SK-N-MC (cell line): ENCODE data around the gene HBB.

ENCODE experiments used
- DNase-seq: peaks from one replicate; pipeline ENCODE4 v3.0.0-alpha.2; 2011; ENCODE audit warnings: low read depth, low spot score
- H3K27ac ChIP-seq: fragments of 200-600 bp; sonication (generic); 2 replicates; pipeline ENCODE4 v1.5.1; 2016; ENCODE audit warnings: mixed run types
- H3K36me3 ChIP-seq: fragments of 200-600 bp; sonication (generic); 2 replicates; pipeline ENCODE4 v1.6.1; 2017; ENCODE audit warnings: antibody characterized with exemption, low read length, mixed read lengths; ENCODE audit not compliant: insufficient read depth
- H3K4me3 ChIP-seq: fragments of 200-600 bp; sonication (generic); 2 replicates; pipeline ENCODE4 v1.5.1; 2016
- H3K9ac ChIP-seq: fragments of 200-600 bp; sonication (generic); 2 replicates; pipeline ENCODE4 v1.8.0; 2017; ENCODE audit warnings: mixed run types, mixed read lengths; ENCODE audit not compliant: insufficient read length
- H3K9me3 ChIP-seq: fragments of 200-600 bp; sonication (generic); 2 replicates; pipeline ENCODE4 v1.6.1; 2017; ENCODE audit warnings: low read depth, mild to moderate bottlenecking, antibody characterized with exemption, low read length, moderate library complexity, mixed read lengths
- EZH2 ChIP-seq: fragments of 200-600 bp; sonication (generic); IDR thresholded peaks from one replicate; pipeline ENCODE4 v1.6.1; 2017; ENCODE audit warnings: antibody characterized with exemption
- FOXP2 ChIP-seq: optimal IDR thresholded peaks from 2 replicates; pipeline ENCODE3; 2011; ENCODE audit warnings: mild to moderate bottlenecking, moderate library complexity; ENCODE audit not compliant: insufficient read depth; ENCODE audit errors: extremely low read length, control extremely low read depth
- POLR2AphosphoS5 ChIP-seq: IDR thresholded peaks from 2 replicates; pipeline ENCODE4 v1.6.1; 2012; ENCODE audit warnings: mild to moderate bottlenecking, low read depth, low read length, borderline replicate concordance

Gene HBB

GRCh38 chr11:5232821-5233220 is 6.0 kb upstream of the HBB start:
- no peaks in the 10 kb centered on the region for H3K9me3 ChIP-seq
- TF ChIP-seq EZH2 (no peak), FOXP2 (no peak), POLR2AphosphoS5 (no peak)
- H3K36me3 ChIP-seq: no peaks in the 10 kb centered on the region
- no peak for DNase-seq
- H3K9ac ChIP-seq: no peak overlapping the region
- no peak overlapping the region for H3K27ac ChIP-seq
- no peak overlapping the region for H3K4me3 ChIP-seq

DNA sequence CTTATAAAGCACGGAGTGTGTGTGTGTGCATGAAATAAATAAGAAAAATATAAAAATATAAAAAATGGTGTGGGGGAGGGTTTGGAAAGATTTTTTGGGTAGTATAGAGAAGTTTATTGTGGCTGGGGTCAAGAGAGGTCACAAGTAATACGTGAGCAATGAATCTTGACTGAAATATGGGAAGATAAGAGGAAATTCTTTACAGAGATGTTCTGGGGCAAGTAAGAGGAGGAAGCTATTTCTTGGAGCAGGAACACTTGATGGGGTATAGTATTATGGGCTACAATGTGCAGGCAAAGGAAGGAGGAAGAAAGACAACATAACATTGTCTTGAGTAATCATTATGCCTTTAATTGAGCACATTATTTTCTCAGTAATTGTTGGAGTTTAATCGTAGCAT is 5.3 kb upstream of the HBB start:
- no peak for DNase-seq
- TF ChIP-seq FOXP2 (no peak), EZH2 (no peak), POLR2AphosphoS5 (no peak)
- Histone ChIP-seq H3K9ac (no peak overlapping the region), H3K4me3 (no peak overlapping the region), H3K36me3 (no peaks in the 10 kb centered on the region), H3K27ac (no peak overlapping the region), H3K9me3 (no peaks in the 10 kb centered on the region)

DNA sequence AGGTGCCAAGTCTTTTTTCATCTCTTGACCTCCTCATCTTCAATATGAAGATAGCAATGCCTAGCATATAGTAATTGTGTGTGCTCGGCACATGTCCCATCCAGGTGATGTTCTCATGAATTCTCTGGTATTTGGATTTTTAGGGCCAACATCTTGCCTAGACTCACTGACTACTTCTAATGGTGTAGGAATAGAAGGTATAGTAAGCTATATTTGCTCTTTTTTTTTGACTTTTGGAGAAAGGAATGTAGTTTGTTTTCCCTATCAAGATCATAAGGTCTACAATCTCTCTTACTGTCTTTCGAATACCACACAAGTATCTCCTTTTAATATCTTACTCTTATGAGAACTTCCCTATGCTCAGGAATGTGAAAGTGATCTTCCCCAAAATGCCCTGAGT is 4.2 kb upstream of the HBB start:
- no peak for DNase-seq
- TF ChIP-seq POLR2AphosphoS5: no peak
- no peak for TF ChIP-seq FOXP2
- TF ChIP-seq EZH2: no peak
- no peaks in the 10 kb centered on the region for H3K36me3 ChIP-seq

GRCh38 chr11:5230266-5230665 is 3.4 kb upstream of the HBB start:
- Histone ChIP-seq H3K27ac (no peak overlapping the region), H3K4me3 (no peak overlapping the region), H3K9ac (no peak overlapping the region)

More for the DNA sequence above, 4.2 kb upstream of the HBB start:
- no peak overlapping the region for H3K4me3 ChIP-seq
- H3K27ac ChIP-seq: no peak overlapping the region
- H3K9me3 ChIP-seq: no peaks in the 10 kb centered on the region
- no peak overlapping the region for H3K9ac ChIP-seq

GRCh38 chr11:5229796-5230195 is 2.9 kb upstream of the HBB start:
- DNase-seq: no peak
- Histone ChIP-seq H3K9ac (no peak overlapping the region), H3K9me3 (no peaks in the 10 kb centered on the region), H3K36me3 (no peaks in the 10 kb centered on the region), H3K27ac (no peak overlapping the region), H3K4me3 (no peak overlapping the region)
- no peak for TF ChIP-seq FOXP2
- TF ChIP-seq EZH2: no peak
- no peak for TF ChIP-seq POLR2AphosphoS5

More at GRCh38 chr11:5230266-5230665, 3.4 kb upstream of the HBB start:
- Histone ChIP-seq H3K9me3 (no peaks in the 10 kb centered on the region), H3K36me3 (no peaks in the 10 kb centered on the region)
- TF ChIP-seq POLR2AphosphoS5: no peak
- no peak for TF ChIP-seq EZH2
- TF ChIP-seq FOXP2: no peak
- no peak for DNase-seq

DNA sequence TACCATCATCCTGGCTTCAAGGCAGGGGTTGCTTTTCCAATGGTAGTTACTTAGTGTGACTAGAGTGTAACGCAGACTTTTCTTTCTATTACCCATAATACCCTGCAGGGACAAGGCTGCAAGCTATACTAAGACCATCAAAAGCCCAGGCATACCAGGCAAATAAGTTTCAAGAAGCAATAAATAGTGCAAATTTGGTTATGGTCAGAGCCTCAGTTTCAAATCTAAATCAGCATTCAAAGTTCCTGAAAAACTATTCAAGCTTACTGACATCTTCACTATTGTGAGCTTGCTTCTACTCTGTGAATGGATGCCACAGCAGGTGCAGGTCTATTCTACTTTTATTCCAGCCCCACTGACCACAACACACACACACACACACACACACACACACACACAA is 2.5 kb upstream of the HBB start:
- H3K9me3 ChIP-seq: no peaks in the 10 kb centered on the region
- TF ChIP-seq EZH2 (no peak), POLR2AphosphoS5 (no peak), FOXP2 (no peak)
- no peak overlapping the region for H3K4me3 ChIP-seq
- no peak overlapping the region for H3K27ac ChIP-seq
- DNase-seq: no peak
- no peak overlapping the region for H3K9ac ChIP-seq
- H3K36me3 ChIP-seq: no peaks in the 10 kb centered on the region

DNA sequence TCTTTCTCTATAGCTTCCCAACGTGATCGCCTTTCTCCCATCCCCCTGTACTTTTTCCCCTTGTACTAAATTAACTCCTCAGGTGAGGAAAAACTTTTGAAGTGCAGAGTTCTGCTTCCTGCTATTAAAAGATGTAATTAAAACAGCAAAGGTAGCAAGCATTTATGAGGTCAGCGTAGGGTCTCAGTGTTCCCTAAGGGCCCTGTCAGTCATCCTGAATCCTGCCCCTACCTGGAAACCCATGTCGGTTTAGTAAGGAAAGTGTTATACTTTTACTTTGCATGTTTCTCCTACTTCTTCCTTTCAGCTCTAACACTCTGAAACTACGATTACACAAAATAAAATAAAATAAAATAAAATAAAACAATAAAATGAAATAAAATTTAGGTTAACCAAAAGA is 1.3 kb upstream of the HBB start:
- no peak overlapping the region for H3K27ac ChIP-seq
- H3K9me3 ChIP-seq: no peaks in the 10 kb centered on the region
- TF ChIP-seq POLR2AphosphoS5 (no peak), FOXP2 (no peak), EZH2 (no peak)
- no peak overlapping the region for H3K9ac ChIP-seq
- H3K4me3 ChIP-seq: no peak overlapping the region
- DNase-seq: no peak
- no peaks in the 10 kb centered on the region for H3K36me3 ChIP-seq

GRCh38 chr11:5227681-5228080 is 810 bp upstream of the HBB start:
- no peak for DNase-seq
- H3K27ac ChIP-seq: no peak overlapping the region
- TF ChIP-seq EZH2 (no peak), FOXP2 (no peak), POLR2AphosphoS5 (no peak)
- H3K9ac ChIP-seq: no peak overlapping the region
- no peak overlapping the region for H3K4me3 ChIP-seq
- H3K36me3 ChIP-seq: no peaks in the 10 kb centered on the region
- no peaks in the 10 kb centered on the region for H3K9me3 ChIP-seq

DNA sequence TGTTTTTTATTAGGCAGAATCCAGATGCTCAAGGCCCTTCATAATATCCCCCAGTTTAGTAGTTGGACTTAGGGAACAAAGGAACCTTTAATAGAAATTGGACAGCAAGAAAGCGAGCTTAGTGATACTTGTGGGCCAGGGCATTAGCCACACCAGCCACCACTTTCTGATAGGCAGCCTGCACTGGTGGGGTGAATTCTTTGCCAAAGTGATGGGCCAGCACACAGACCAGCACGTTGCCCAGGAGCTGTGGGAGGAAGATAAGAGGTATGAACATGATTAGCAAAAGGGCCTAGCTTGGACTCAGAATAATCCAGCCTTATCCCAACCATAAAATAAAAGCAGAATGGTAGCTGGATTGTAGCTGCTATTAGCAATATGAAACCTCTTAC is 1.4 kb downstream of the HBB start:
- no peaks in the 10 kb centered on the region for H3K36me3 ChIP-seq
- no peak overlapping the region for H3K4me3 ChIP-seq
- no peak overlapping the region for H3K27ac ChIP-seq
- no peak overlapping the region for H3K9ac ChIP-seq
- H3K9me3 ChIP-seq: no peaks in the 10 kb centered on the region
- no peak for DNase-seq
- TF ChIP-seq POLR2AphosphoS5: no peak
- TF ChIP-seq EZH2: no peak
- TF ChIP-seq FOXP2: no peak
